GM21737 (cell line): ENCODE results near the gene TMSB4X.
A peak's percentile ranks its signal among the peaks of the same experiment; 100 is the strongest.
"Not testable (repeated sequence)": the region's sequence is repeated elsewhere in the genome, so short reads cannot be mapped to it uniquely, and the experiment has no call there.

Experiments
- ATAC-seq: cut with Tn5 transposase; IDR thresholded peaks from one replicate; pipeline ENCODE4 v1.9.1; 2021; ENCODE audit warnings: mild to moderate bottlenecking, moderate library complexity; ENCODE audit not compliant: unreplicated experiment

The TMSB4X gene

GRCh38 chrX:12954981-12955380, 19.9 kb upstream of the TMSB4X start:
- no peak for ATAC-seq

GRCh38 chrX:12955882-12956703, 18.8 kb upstream of the TMSB4X start:
- peak; percentile 43 for ATAC-seq

GRCh38 chrX:12956704-12957534, 18.0 kb upstream of the TMSB4X start:
- peak; percentile 66 for ATAC-seq

- no peak for ATAC-seq
These were observed 16.9 kb upstream of the TMSB4X start for GRCh38 chrX:12958059-12958458.

GRCh38 chrX:12958461-12958860, 16.4 kb upstream of the TMSB4X start:
- no peak for ATAC-seq

GRCh38 chrX:12961196-12961718, 13.7 kb upstream of the TMSB4X start:
- no peak for ATAC-seq

- ATAC-seq = no peak
These were observed 12.8 kb upstream of the TMSB4X start for GRCh38 chrX:12962041-12962504.

GRCh38 chrX:12963210-12963850, 11.6 kb upstream of the TMSB4X start:
- not testable (repeated sequence) for ATAC-seq

- no peak for ATAC-seq
These were observed 9.6 kb upstream of the TMSB4X start for GRCh38 chrX:12965131-12965940.

- no peak for ATAC-seq
These were observed 8.8 kb upstream of the TMSB4X start for GRCh38 chrX:12966151-12966550.

GRCh38 chrX:12967711-12968465, 7.0 kb upstream of the TMSB4X start:
- ATAC-seq = no peak

- ATAC-seq = no peak
These were observed 4.2 kb upstream of the TMSB4X start for GRCh38 chrX:12970691-12971202.

- no peak for ATAC-seq
These were observed 3.5 kb upstream of the TMSB4X start for GRCh38 chrX:12971282-12972003.

GRCh38 chrX:12972243-12972642, 2.7 kb upstream of the TMSB4X start:
- ATAC-seq = no peak

GRCh38 chrX:12972878-12973560, 1.9 kb upstream of the TMSB4X start:
- ATAC-seq = no peak

- no peak for ATAC-seq
These were observed 1.2 kb upstream of the TMSB4X start for GRCh38 chrX:12973561-12974304.

GRCh38 chrX:12974305-12974795, 560 bp upstream of the TMSB4X start:
- no peak for ATAC-seq
